Sigmoid colon (tissue), 4 donors: ENCODE measurements around the gene FYN.

Experiments used
- CTCF ChIP-seq, 4 experiments: fragments of 450-650 bp in 3 of 4; fragments of 200-600 bp in 1 of 4; IDR thresholded peaks; one replicate each; pipeline ENCODE4 v1.5.1; 2016 to 2019; ENCODE audit warnings: antibody characterized with exemption in 4 of 4, mild to moderate bottlenecking in 3 of 4, moderate library complexity in 2 of 4
- EP300 ChIP-seq, 4 donors: sonication (generic); formaldehyde crosslinking; IDR thresholded peaks; one replicate each; pipeline ENCODE4 v1.6.1; 2017; ENCODE audit warnings: antibody characterized with exemption in 4 of 4
- POLR2A ChIP-seq, 2 donors: fragments of 450-650 bp; IDR thresholded peaks; one replicate each; pipeline ENCODE4 v1.6.1; 2016; ENCODE audit warnings: antibody characterized with exemption in 2 of 2, mild to moderate bottlenecking in 2 of 2, moderate library complexity in 2 of 2
- POLR2AphosphoS5 ChIP-seq, 4 donors: sonication (generic); formaldehyde crosslinking; IDR thresholded peaks; one replicate each; pipeline ENCODE4 v1.6.1; 2017; ENCODE audit warnings: antibody characterized with exemption in 4 of 4

- no peak for TF ChIP-seq CTCF (IDR thresholded peaks at IDR 0.05)
- TF ChIP-seq POLR2AphosphoS5 (IDR thresholded peaks at IDR 0.05): no peak
- TF ChIP-seq POLR2A (IDR thresholded peaks at IDR 0.05): no peak
- TF ChIP-seq EP300 (IDR thresholded peaks at IDR 0.05): no peak
These were observed 21.0 kb upstream of the FYN start for GRCh38 chr6:111894272-111894671.
